HG02943 (cell line): Measurements from ENCODE around the gene CDK9.

Source experiments
- ATAC-seq: cut with Tn5 transposase; IDR thresholded peaks from one replicate; pipeline ENCODE4 v1.9.1; 2021; ENCODE audit warnings: mild to moderate bottlenecking, low read depth, moderate library complexity; ENCODE audit not compliant: unreplicated experiment

The CDK9 gene

GRCh38 chr9:127761061-127761460 lies 24.8 kb upstream of the CDK9 start:
- ATAC-seq: no peak

DNA sequence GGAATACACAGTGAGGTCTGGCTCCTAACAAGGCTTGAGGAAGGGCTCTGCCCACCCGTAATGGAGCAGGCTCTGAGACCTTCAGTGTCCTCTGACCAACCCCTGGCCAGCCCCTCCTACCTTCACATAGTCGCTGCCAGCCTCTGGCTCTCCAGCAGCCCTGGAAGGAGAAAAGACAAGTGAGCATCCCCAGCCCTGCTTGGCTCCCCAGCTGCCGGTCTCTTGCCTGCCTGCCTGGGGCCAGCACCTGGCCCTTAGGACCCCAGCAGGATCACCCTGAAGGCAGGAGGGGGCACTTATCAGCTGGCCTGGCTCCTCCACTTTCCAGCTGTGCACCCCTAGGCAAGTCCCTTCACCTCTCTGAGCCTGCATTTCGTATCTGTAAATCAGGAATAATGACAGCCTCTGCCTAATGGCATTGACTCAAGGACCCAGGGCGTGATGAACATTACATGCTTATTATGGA lies 24.3 kb upstream of the CDK9 start:
- no peak for ATAC-seq

- ATAC-seq: no peak
Observed at GRCh38 chr9:127762111-127762676, 23.6 kb upstream of the CDK9 start.

- no peak for ATAC-seq
Observed at GRCh38 chr9:127763918-127764384, 21.9 kb upstream of the CDK9 start.

GRCh38 chr9:127765418-127765817 lies 20.4 kb upstream of the CDK9 start:
- ATAC-seq: no peak

DNA sequence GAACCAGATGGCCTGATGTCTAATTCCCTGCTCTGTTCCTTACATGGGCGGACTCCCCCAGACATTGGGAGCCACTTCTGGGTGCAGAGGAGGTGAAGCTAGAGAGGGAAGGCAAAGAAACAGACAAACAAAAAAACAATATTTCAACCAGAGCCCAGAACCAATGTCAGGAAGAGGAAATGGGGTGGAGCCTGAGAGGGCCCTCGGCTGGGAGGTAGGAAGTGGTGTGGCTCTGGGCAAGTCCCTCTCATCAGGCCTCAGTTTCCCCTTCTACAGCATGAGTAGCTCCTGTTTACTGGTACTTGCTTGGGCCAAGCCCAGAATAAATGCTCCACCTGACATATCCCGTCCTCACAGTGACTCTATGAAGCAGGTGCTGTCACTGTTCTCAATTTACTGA lies 18.4 kb upstream of the CDK9 start:
- no peak for ATAC-seq

GRCh38 chr9:127767909-127768331 lies 17.9 kb upstream of the CDK9 start:
- ATAC-seq: no peak

GRCh38 chr9:127768698-127769097 lies 17.1 kb upstream of the CDK9 start:
- ATAC-seq: no peak

DNA sequence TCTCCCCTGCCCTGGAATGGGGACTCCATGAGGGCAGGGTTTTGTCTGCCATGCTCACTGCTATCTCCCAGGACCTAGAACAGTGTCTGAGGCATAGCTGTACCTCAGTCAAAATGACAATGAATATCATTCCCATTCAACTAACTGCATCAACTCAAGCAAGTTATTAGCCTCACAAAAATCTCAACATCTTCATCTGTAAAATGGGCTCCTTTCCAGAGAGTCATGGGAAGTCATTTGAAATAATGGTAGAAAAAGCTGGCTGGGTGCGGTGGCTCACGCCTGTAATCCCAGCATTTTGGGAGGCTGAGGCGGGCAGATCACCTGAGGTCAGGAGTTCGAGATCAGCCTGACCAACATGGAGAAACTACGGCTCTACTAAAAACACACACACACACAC lies 16.7 kb upstream of the CDK9 start:
- no peak for ATAC-seq

DNA sequence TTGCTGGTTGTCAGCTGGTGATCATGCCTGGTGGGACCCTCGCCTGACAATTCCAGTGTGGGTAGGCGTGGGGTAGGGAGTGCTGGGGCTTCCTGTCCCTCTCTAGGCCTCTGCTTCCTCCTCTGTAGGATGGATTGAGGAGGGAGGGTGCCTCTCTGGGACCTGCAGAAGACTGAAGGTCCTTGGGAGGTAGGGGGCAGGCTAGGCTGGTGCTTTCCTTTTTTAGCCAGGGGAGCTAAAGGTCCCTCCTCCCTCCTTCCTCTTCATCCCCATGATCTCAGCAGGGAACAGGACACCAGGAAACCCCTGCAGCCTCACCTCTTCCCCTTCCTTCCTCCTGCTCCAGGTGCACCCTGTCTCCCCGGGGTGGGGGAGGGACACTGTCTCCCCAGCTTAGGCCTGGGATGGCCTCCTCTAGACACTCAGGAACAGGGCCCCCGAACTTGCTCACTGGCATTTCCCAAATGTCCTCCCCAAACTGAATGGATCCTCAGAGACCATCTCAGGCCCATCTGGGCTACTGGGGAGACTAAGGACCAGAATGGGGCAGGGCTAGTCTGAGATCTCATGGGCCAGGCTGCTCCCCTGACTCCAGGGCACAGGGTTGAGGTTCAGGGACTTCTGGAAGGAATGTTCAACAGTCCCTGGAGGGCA lies 15.8 kb upstream of the CDK9 start:
- no peak for ATAC-seq

- no peak for ATAC-seq
Observed at GRCh38 chr9:127770583-127770904, 15.3 kb upstream of the CDK9 start.

DNA sequence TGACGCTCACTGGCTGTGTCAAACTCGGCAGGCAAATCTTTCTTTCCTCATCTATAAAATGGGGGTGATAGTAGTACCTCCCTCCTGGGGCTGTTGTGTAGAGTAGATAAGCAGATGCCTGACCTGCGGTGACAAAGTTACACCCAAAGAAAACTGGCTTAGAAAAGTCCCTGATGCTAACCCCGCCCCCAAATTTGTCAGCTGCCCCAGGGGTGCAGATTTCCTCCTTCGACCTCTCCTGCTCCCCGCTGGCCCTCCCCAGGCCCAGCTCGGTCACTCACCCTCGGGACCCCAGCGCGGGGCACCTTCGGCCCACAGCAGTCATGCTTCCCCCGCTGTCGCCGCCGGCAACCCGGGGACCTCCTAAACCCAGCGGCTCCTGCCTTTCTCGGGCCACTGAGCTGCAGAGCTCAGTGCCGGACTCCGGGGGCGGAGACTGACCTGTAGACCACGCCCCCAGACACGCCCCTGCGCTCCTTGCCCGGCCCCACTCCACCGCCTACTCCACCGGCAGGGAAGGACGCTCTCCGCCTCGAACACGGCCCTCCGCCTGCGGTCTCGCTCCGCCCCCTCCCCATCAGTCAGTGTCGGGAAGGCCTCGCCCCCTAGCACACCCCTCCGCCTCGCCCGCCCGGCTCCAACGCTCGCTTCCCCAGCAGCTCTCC lies 14.8 kb upstream of the CDK9 start:
- peak; percentile 88 for ATAC-seq

DNA sequence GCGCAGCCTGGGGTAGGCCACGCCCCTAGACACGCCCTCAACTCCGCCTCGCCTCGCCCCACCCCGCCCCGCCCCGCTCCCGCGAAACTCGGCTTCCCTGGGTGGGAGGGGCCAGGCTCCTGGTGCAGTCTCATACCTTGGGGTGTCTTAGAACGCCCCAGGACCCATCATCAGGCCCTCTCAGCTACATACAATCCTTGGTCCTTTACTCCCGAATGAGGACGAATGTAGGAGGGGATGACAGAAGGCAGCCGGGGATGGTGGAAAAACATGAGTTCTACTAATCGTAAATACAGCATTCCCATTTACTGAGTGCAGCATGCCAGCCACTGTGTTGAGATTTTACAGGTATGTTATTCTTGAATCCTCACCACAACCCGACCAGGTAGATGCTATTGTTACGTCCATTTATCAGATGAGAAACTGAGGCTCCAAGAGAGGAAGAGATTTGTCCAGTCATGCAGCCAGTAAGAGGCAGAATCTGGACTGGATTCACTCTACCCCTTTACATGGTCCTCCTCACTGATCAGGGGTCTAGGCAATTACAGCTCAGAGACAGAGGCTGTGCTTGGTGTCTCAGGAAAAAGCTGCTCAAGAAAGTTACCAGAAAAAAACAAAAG lies 14.2 kb upstream of the CDK9 start:
- no peak for ATAC-seq

- ATAC-seq: no peak
Observed at GRCh38 chr9:127772603-127773002, 13.2 kb upstream of the CDK9 start.

GRCh38 chr9:127773272-127773671 lies 12.6 kb upstream of the CDK9 start:
- ATAC-seq: no peak

- ATAC-seq: no peak
Observed at GRCh38 chr9:127773981-127774380, 11.9 kb upstream of the CDK9 start.

GRCh38 chr9:127776195-127776923 lies 9.5 kb upstream of the CDK9 start:
- ATAC-seq: no peak

- ATAC-seq: no peak
Observed at GRCh38 chr9:127776924-127777289, 8.9 kb upstream of the CDK9 start.

- no peak for ATAC-seq
Observed at GRCh38 chr9:127777368-127777980, 8.4 kb upstream of the CDK9 start.

- ATAC-seq: no peak
Observed at GRCh38 chr9:127778280-127779135, 7.3 kb upstream of the CDK9 start, which contains the start of gene SH2D3C. Gene SH2D3C, minus strand, starts transcription at chr9:127778666. Its CDS starts 39 bp downstream, at chr9:127778627.
